ENCODE results near the gene RARB.

The RARB gene

DNA sequence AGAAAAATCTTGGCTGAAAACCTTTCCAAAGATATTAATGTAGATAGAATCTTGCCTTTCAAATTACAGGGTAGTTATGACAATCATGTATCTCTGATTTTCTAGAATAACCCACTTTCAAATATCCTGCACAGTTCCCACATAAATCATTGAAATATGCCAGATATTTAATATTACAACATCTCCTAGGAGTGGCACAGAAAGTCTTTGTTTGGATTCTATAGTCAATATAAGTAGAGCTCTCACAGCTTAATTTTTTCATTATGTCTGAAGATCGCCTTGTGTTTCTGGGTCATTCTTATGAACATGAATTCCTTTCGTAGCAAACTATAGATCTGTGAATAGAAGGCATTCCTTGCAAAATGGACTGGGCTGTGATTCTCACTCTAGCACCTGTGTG is 5.0 kb downstream of the RARB start:
- H3K9me3 Mint-ChIP-seq = no peaks in the 10 kb centered on the region
- peaks cover 3% of the 10 kb centered on the region for H3K27me3 Mint-ChIP-seq (ENCODE audit: low read depth)
- no peaks in the 10 kb centered on the region for H3K36me3 Mint-ChIP-seq (ENCODE audit: low read depth)
- H3K27ac Mint-ChIP-seq = peak overlapping the region; percentile 99 to 100 (median 99)
- peak overlapping the region; percentile 53 to 68 (median 61) for H3K4me3 Mint-ChIP-seq
- peaks cover 65% of the 10 kb centered on the region for H3K4me1 Mint-ChIP-seq
- TF ChIP-seq, protein P1, sequence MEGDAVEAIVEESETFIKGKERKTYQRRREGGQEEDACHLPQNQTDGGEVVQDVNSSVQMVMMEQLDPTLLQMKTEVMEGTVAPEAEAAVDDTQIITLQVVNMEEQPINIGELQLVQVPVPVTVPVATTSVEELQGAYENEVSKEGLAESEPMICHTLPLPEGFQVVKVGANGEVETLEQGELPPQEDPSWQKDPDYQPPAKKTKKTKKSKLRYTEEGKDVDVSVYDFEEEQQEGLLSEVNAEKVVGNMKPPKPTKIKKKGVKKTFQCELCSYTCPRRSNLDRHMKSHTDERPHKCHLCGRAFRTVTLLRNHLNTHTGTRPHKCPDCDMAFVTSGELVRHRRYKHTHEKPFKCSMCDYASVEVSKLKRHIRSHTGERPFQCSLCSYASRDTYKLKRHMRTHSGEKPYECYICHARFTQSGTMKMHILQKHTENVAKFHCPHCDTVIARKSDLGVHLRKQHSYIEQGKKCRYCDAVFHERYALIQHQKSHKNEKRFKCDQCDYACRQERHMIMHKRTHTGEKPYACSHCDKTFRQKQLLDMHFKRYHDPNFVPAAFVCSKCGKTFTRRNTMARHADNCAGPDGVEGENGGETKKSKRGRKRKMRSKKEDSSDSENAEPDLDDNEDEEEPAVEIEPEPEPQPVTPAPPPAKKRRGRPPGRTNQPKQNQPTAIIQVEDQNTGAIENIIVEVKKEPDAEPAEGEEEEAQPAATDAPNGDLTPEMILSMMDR (IDR thresholded peaks at IDR 0.05; ENCODE audit: unreplicated experiment in 3 of 3) = no peak

DNA sequence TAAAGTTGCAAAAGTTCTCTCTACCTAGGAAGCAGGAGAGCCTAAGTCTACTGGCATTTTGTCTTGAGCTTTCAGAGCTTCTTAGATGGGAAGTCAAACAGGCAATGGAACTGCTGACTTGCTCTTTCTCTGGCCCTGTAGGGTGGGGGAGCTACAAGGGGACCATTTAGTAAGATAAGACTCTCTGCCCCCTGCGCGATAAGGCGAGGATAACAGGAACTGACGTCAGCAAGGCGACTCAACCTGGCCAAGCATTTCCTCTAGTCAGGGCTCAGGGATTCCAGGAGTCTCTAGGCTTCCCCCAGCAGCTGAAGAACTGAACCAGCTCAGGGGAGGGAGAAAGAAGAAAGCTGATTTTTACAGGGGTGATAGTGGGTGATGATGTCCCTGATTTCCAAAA is 5.8 kb downstream of the RARB start:
- H3K27ac Mint-ChIP-seq = peak overlapping the region; percentile 99 to 100 (median 99)
- TF ChIP-seq, protein P1 (IDR thresholded peaks at IDR 0.05; ENCODE audit: unreplicated experiment in 3 of 3) = no peak
- peaks cover 3% of the 10 kb centered on the region for H3K27me3 Mint-ChIP-seq (ENCODE audit: low read depth)
- no peaks in the 10 kb centered on the region for H3K36me3 Mint-ChIP-seq (ENCODE audit: low read depth)
- peaks cover 72% of the 10 kb centered on the region for H3K4me1 Mint-ChIP-seq
- H3K9me3 Mint-ChIP-seq = no peaks in the 10 kb centered on the region
- peak overlapping the region; percentile 53 to 68 (median 61) for H3K4me3 Mint-ChIP-seq

DNA sequence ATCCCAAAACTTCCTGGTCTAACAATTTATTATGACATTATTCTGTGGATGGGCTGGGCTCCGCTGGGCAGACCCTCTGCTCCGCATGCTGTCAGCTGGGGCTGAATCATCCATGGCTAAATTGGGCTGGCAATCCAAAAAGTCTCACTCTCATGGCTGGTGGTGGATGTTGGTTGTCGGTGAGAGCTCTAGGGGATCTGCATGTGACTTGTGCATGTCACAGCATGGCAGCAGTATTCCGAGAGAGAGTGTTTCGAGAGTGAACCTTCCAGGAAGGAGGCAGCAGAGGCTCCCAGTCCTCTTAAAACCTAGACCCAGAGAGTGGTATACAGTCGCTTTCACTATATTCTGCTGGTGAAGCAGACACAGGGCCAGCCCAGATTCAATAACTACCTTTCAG is 9.9 kb downstream of the RARB start:
- Mint-ChIP-seq H3K9me3 (no peaks in the 10 kb centered on the region), H3K27ac (peak overlapping the region in 2 of 3 experiments; percentile 33 to 58), H3K4me1 (peaks cover 63% of the 10 kb centered on the region), H3K4me3 (no peak overlapping the region), H3K27me3 (ENCODE audit: low read depth) (peaks cover 3% of the 10 kb centered on the region), H3K36me3 (ENCODE audit: low read depth) (peaks cover 11% of the 10 kb centered on the region)
- TF ChIP-seq, protein P1 (IDR thresholded peaks at IDR 0.05; ENCODE audit: unreplicated experiment in 3 of 3) = no peak

DNA sequence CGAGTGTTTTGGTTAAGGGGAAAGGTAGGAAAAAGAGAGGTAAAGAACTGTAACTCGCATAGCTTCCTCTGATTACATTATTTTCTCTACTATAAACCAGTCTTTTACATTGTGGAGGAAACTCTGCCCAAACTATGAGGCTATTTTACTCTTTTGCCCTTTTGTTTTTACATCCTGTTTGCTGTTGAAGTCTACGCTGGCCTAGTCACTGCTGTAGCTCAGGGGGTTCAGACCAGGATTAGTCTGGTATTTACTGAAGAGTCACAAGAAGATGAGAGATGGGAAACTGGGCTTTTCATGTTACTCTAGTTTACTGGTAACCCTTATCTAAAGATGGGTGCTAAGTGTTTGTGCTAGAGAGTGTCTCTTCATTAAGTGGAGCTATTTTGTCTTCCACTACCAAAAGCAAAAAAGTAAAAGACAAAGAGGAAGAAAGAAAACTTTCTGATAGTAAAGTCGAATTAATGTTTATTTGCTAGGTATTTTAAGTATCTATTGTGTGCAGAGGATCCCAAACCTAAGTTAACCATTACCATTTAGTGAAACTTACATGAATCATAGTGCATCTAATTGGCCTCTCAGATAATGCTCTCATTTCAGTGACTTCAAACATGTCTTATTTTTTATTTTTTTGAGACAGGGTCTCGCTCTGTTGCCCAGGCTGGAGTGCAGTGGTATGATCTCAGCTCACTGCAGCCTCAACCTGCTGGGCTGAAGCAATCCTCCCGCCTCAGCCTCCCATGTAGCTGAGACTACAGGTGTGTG is 10.9 kb downstream of the RARB start:
- Mint-ChIP-seq H3K4me1 (peaks cover 52% of the 10 kb centered on the region), H3K27ac (peak overlapping the region; percentile 36 to 58 (median 58)), H3K4me3 (no peak overlapping the region), H3K36me3 (ENCODE audit: low read depth) (peaks cover 11% of the 10 kb centered on the region), H3K9me3 (no peaks in the 10 kb centered on the region), H3K27me3 (ENCODE audit: low read depth) (peaks cover under 1% of the 10 kb centered on the region)
- TF ChIP-seq, protein P1 (IDR thresholded peaks at IDR 0.05; ENCODE audit: unreplicated experiment in 3 of 3) = no peak

DNA sequence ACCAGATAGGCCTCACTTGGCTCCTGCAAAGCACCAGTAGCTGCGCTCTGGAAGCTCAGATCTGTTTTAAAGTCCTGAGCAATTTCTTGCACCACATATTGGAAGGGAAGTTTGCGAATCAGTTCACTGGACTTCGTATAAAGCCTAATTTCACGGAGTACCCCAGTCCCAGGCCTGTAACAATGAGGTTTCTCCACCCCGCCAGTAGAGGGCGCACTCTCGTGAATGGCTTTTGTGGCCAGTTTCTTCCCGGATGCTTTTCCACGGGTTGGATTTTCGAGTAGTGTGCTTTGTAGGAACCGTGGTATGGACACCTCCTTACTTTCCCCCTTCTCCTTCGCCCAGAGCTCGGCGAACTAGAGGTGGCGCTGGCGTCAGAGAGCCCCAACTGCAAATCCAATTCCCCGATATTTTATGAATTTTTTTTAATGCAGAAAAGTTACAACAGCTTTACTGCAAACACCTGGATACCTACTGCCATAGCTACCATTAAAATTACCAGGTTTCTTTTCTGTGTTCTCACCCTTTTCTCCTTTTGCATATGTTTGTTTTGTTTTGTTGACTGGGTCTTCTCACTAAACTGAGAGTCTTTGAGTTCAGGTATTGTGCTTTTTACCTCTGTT is 13.3 kb downstream of the RARB start:
- Mint-ChIP-seq H3K27ac (peak overlapping the region in 1 of 3 experiments; percentile 10), H3K4me3 (no peak overlapping the region), H3K4me1 (peaks cover 57% of the 10 kb centered on the region), H3K9me3 (no peaks in the 10 kb centered on the region), H3K27me3 (ENCODE audit: low read depth) (no peaks in the 10 kb centered on the region), H3K36me3 (ENCODE audit: low read depth) (peaks cover 11% of the 10 kb centered on the region)
- TF ChIP-seq, protein P1 (IDR thresholded peaks at IDR 0.05; ENCODE audit: unreplicated experiment in 3 of 3) = peak; percentile 39 to 58 (median 45)
